Stimulated activated CD4-positive, alpha-beta T cell treated with anti-CD3 and anti-CD28 coated beads, Interleukin-15, amount 100 ng/mL, for 1 hour (primary cell): ENCODE measurements around the gene RGS10.

Experiments
- DNase-seq, 2 donors: peaks; one replicate each; pipeline ENCODE4 v3.0.0-alpha.2; 2020; ENCODE audit warnings: low read depth in 1 of 2, low spot score in 1 of 2

The RGS10 gene

DNA sequence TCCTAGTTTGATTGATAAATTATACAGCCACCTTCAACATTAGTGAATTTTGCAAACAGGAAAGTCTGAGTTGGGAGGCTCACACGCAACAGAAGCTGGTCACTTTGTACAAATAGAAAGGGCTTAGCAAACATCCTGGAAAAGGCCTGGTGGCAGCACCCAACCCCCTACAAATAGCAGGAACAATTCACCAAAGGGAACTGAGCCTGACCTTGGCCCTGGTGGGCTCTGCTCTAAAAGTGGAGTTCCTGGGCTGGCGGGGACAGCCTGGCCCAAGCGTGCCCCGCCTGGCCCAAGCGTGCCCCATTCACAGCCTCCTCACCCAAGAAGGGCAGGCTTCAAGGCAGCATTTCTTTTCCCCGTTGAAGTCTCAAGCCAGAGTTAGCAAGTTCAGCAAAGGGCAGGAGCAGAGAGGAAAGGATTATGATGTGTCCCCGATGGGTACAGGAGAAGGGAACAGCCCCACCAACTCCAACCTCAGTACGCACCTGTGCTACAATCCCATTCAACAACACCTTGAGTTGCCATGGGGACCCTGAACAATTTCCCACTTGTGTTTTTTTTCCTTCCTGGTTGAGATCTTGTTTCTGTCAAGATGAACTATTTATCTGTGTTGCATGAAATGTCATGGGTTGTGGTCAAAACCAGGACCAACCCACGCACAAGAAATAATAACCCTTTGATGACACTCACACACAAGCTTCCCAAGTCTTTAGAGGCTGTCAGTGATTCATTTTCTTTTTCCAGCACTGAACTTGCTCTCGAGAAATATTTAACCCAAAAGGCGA is 43.4 kb downstream of the RGS10 start:
- no peak for DNase-seq

DNA sequence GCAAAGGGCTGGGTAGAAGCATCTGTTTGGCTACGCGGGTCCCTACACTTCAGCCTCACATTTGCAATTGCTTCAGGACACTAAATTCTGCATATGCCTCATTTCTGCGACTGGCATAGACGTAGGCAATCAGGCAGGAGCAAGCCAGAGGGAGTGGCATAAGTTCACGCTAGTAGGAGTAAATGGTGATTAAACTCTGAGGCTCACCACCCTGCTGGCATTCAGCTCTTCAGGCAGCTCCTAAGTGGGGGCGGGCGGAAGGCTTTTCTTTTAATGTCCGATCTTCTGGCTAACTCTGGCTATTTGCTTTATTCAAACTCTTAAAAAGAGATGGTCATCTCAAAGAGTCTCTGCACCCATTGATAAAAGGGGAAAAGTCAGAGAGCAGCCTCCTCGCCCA is 45.3 kb downstream of the RGS10 start:
- no peak for DNase-seq

DNA sequence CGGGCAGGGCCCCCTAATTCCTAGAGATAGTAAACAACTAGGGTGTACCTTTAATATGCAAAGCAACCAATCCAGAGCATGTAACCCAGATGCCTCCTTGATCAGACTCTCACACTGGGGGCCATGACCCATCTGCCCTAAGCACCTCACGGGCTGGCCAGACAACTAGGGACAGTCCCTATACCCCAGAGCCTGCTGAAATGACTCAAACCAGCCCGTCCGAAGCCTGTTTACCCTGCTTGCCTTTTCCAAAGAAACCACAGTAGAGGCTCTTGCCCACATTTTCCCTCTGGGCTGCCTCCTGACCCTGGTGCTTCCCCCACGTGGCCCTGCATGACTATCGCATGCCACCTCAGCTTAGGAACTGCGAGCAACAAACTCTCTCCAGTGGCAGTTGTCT is 46.2 kb downstream of the RGS10 start:
- no peak for DNase-seq

DNA sequence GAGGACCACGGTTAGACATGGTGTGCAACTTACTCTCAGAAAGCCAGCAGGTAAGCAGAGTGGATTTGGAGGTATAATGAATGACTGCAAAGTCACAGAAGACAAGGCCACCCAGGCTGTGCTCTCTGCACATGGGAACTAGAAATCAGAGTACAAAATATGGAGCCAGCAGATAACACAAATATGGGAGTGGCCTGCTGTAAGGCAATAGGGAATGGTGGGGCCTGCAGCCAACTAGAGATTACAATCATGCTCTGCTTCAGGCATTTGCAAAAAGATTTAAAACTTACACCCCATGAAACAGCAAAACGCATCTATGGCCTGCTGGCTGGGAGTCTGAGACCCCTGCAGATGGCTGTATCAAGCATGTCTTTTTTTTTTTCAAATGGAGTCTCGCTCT is 47.0 kb downstream of the RGS10 start:
- no peak for DNase-seq

DNA sequence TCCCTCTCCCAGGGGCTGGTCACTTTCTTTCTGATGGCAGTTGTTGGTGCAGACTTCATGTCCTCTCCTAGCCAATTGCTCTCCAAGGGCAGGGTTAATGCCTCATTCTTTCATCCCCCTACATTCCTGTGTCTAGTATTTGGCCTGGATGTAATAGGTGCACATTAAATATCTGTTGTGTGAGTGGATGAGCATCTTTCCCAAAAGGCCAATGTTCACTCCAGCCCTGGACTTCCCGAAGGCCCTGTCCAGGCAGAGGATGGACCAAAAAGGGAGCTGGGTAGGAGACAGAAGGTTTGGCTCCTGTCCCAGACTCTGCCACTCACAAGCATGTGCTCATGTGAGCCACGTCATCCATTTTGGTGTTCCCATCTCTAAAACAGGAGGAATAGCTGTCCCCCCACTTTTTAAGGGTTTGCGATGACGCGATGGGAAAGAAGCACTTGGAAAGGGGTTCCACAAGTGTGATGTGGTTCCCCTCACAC is 47.5 kb downstream of the RGS10 start:
- DNase-seq: no peak

DNA sequence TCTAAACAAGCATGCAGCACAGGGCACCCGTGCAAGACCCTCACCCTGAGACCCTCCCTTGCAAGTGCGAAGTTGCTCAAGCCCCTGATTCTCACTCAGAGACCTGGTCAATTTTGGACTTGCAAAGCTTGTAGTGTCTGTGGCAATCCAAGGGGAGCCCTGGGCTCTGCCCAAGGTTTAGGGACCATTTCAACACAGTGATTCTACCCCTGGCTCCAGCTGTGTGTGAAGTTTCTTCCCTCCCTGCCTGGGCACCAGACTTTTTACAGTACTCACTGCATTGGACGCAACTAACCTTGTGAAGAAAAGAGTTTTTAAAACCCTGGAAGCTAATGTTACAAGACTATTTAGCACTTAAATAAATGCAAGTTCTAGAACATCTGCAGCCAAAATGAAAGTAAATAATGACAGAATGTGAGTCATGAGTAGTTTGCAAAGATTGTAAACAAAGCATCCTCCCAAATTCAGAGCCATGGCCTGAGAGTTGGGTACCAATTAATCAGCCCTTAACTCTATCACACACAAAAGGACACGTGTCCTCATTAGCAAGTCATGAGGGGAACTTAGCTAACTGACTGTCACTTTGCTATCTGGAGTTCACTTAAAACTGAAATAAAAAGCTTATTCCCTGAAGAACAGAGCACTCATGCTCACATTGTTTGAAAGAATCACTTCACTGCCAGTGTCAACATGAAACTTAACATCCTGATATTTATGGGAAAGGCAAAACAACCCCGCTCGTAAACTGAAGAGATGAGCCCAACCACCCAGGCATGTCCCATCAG is 48.1 kb downstream of the RGS10 start:
- no peak for DNase-seq

DNA sequence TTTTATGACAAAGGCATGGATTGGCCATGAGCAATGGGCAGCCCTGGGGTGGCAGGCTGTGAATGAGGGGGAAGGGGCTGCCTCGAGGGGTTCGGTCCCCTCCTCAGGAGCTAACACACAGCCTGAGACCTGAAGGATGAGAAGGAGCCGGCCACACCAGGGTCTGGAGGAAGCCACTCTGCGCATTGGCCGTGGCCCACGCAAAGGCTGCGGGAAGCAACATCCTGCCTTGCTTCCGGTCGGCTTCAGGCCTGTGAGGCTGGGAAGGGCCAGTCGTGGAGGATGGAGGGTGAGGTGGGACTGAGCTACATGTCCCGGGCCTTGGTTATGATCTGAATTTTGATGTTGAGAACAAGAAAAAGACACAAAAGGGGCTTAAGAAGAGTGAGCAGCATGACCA is 49.4 kb downstream of the RGS10 start:
- DNase-seq: no peak

DNA sequence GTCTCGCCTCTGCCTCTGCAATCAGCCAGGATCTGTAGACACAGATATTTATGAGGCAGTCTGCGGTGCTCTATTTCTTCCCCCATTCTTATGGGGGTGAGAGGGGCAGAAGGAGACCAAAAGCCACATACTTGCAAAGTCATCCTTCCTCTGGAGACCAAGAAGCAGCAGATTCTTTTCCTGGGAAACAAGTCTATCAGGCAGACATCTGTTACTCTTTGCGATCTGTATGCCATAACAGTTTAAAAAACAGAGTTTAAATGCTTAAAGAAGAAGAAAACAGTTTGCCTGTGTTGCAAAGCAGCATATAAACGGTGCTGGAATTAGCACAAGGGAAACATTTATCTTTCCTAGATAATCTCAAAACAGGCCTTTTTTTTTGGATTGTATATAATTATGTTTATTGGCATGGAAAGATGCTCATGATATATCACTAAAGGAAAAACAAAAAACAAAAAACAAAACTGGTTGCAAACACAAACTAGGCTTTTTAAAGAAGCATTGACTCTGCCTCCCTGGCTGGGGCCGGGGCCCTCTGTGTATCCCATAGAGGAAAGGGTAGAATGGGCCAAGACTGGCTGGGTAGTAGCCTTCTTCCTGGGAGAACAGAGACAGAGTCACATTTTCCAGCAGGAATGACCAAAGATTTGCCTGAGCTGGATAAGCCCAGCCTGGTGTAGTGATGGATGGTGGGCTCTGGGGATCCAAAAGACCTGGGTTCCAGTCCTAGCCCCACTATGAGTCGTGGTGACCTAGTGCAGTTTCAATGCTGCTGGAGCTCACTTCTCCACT is 50.4 kb downstream of the RGS10 start:
- DNase-seq: no peak

DNA sequence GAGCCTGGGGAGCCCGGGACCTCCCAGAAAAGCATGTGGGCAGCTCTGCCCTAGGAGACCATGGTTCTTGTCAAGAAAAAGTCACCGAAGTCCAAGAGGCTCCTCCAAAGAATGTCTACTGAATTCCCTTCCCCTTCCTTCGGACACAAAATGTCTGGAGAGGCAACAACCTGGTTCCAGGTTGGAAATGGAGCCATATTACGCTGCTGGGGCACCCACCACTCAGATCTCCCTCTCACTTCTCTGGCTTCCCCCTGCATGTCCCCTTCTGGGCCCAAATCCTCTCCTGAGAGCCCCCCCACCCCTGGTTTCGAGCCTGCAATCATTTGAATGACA is 52.6 kb downstream of the RGS10 start:
- DNase-seq: no peak

DNA sequence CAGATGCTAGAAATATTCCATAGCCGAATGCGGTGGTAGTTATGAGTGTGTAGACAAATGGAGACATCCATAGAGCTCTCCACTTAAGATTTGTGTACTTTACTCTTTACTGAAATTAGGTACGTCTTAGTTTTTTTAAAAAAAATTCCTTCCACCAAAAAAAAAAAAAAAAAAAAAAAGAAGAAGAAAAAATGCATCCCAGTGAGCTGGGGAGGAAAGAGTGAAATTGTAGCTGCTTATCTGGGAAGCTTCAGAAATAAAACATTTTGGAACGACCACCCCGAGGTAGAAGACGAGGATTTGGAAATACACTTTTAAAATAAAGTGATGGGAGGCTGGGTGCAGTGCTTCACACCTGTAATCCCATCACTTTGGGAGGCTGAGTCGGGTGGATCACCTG is 53.8 kb downstream of the RGS10 start:
- DNase-seq: no peak

DNA sequence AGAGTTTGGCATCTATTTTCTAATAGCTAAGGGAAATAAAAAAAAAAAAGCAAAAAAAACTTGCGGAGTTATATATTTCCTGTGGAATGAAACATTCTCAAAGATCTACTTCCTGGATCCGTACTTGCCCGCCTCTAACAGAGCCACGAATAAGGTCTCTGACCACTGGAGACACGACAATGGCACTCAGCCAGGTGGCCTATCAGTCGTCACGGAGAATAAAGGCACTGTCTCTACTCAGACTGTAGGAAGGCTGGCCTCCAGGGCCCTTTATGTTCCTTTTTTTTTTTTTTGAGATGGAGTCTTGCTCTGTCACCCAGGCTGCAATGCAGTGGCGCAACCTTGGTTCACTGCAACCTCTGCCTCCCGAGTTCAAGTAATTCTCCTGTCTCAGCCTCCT is 58.7 kb downstream of the RGS10 start:
- DNase-seq: no peak

DNA sequence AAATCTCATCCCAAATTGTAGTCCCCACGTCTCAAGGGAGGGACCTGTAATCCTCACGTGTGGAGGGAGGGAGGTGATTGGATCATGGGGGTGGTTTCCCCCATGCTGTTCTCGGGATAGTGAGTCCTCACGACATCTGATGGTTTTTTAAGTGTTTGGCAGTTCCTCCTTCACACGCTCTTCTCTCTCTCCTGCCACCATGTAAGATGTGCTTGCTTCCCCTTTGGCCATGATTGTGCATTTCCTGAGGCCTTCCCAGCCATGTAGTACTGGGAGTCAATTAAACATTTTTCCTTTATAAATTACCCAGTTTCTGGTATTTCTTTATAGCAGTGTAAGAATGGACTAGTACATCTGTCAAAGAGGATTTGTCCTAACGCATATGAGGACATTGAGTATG is 59.5 kb downstream of the RGS10 start:
- no peak for DNase-seq

DNA sequence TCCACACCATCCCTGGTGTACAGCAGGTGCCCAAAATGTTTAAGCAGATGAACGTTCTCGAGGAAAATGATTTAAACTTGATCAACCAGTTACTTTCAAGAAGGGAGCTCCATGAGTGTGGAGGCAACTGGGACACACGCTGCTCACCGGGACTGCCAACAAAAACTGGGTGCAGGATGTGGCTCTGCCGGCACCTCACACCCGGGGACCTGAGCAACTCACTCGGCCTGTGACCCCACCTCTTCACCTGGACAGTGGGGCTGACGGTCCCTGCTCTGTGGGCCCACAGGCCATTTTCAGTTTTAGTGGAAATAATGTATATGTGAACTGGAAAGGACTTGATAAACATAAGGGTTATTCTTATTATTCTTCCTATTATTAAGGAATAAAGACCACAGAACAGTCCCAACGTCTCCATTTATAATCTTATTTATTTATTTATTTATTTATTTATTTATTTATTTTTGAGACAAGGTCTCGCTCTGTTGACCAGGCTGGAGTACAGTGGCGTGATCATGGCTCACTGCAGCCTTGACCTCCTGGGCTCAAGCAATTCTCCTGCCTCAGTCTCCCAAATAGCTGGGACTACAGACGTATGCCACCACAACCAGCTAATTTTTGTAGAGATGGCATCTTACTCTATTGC is 60.6 kb downstream of the RGS10 start:
- no peak for DNase-seq

DNA sequence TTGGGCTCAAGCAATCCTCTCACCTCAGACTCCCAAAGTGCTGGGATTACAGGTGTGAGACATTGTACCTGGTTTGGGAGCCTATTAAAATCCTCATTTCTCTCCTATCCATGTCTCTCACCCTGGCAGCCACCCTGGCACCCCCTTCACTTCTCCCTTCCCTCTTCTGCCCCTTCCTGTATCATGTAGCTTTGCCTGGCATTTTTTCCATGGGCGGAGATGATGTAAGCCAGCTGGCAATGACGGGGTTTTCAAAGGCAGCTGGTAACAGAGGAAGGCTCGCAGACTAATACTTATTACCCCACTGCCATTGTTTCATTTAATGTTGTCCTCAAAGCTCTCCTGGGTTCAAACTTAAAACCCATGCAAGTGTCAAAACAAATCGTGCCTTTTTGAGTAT is 61.9 kb downstream of the RGS10 start:
- DNase-seq: no peak

DNA sequence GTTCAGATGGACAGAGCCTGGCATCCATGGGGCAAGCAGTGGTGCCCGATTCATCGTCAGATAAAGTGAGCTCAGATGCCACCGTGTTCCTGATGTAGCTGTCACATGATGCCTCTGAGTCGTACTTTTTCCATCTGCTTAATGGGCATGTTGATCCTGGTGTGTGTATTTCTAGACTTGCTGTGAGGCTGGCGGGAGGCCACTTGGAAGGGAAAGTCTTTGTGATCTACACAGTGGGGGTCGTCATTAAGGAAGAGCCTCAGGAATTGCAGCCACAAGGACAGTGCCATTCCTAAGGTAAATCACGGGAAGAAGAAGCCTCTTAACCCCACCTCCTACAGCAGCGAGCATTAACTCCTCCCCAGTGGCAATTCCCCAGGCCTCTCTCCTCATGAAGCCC is 63.0 kb downstream of the RGS10 start:
- DNase-seq: no peak

DNA sequence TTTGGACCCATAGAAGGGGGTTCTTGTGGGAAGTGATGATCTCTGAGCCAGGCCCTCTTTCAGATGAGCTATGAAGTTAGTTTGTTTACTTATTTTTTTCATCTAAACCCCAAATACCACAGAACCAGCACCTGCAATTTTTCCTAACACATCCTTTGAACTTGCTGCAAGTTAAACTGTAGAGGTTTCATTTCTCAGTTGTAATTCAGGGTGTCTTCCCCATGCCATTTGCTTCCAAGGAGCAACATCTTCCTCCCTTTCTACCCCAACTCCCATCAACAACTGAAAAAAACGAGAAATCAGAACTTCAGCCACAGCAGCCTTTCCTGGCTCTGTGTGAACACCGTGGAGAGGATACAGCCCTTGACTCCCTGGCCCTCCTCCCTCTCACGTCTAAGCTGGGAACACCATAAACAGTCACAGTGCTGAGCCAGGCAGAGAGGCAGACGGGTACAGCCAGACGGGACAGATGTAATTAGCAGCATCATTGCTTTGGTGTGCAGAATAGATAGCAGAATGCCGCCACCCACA is 63.6 kb downstream of the RGS10 start:
- no peak for DNase-seq

DNA sequence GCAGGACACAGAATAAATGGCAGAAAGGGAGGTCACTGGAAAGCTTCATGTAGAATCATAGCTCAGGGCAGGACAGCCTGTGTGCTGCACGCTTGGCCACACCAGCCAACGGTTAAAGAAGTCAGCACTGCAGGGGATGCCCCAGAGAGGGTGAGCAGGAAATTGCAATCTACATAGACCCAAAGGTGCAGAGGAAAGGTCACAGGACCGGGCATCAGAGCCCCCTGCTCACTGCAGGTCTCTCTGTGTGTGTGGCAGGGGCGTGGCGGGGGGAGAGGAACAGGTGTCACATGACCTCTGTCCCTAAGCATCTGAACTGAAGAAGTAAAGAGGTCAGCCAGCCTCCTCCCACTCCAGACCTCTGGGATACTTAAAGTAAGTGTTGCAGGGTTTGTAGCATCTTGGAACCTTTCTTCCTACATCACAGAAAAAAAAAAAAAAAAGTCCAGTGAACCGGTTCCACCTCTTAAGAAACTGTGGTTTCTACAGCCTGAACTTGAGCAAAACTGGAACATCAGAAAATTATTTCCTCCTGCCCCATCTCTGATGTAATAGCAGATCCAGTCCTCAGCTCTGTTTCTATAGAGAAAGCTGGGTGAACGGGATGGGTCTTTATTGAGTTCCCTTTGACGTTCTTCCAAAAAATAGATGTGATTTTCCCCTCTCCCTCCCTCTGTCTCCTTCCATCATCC is 64.3 kb downstream of the RGS10 start:
- no peak for DNase-seq

DNA sequence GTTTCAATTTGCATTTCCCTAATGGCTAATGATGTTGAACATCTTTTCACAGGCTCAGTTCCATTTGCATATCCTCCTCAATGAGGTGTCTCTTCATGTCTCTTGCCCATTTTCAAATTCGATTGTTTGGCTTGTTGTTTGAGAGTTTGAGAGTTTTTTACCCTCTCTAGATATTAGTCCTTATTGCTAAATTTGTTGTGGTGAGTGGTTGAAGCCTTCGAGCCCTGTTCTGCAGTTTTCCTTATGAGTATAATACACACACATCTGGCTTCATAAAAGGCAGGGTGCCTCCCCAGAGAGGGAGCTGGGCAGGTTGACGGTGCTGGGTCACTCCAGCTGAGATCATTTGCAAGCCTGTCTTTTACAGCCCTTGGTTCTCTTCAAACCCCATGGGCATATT is 65.1 kb downstream of the RGS10 start:
- no peak for DNase-seq

DNA sequence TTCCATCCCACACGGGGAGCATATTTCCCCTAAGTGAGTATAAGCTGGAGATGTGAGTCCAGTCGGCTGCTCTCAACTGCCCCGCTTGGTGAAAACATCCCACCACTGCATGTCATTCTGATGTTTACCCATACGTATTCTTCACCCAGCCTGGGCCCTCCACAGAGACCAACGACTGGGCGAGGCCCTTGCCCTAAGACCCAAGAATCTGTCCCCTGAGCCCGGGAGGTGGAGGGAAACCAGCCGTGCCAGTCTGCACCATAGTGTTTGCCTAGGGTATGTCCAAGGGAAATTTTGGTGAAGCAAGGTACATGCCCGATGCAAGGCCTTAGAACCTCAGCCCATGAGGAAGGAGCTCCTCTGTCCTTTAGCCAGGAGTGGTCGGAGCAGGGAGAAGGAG is 67.9 kb downstream of the RGS10 start:
- no peak for DNase-seq

DNA sequence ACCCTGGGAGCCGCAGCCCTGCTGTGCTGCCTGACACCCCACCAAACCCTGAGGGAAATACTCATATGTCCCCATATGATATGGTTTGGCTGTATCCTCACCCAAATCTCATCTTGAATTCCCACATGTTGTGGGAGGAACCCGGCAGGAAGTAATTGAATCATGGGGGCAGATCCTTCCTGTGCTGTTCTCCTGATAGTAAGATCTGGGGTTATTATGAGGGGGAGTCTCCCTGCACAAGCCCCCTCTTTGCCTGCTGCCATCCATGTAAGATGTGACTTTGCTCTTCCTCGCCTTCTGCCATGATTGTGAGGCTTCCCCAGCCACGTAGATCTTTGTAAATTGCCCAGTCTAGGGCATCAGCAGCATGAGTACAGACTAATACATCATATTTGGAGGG is 68.7 kb downstream of the RGS10 start:
- no peak for DNase-seq
